ENCODE results near the gene GPATCH8. TPM values are rescaled to one million over a fixed set of nuclear protein-coding genes. Genes with fewer than 3 reads are reported as not detected.

Gene GPATCH8
- total RNA-seq, result 7.6 and 22.1 TPM in 2 replicates

GRCh38 chr17:44503147-44504029 lies at the start of gene GPATCH8:
TSS of gene GPATCH8 (minus strand) at chr17:44503406. CDS start at chr17:44503370, 36 bp downstream.

GRCh38 chr17:44389281-44389680 lies 113.9 kb downstream of the GPATCH8 start, which contains the start of gene ITGA2B:
TSS of gene ITGA2B (minus strand) at chr17:44389649. CDS start at chr17:44389473, 176 bp downstream.

GRCh38 chr17:44363613-44364159 lies 139.5 kb downstream of the GPATCH8 start, which contains the start of gene FAM171A2:
TSS of gene FAM171A2 (minus strand) at chr17:44363853. CDS start at chr17:44363714, 139 bp downstream.

Other genes starting within 250 kb of the GPATCH8 start
- not detected in 2 replicates for gene SLC4A1, start 235.3 kb downstream of the GPATCH8 start, total RNA-seq
- gene RUNDC3A, start 194.8 kb downstream of the GPATCH8 start, total RNA-seq, result 0.25 and 0.32 TPM in 2 replicates
- 49.1 and 86.8 TPM in 2 replicates for gene SLC25A39, start 178.6 kb downstream of the GPATCH8 start, total RNA-seq
- gene GRN, start 158.1 kb downstream of the GPATCH8 start, total RNA-seq, result 484 and 834 TPM in 2 replicates
- gene FAM171A2, start 139.6 kb downstream of the GPATCH8 start, total RNA-seq, result 3.5 and 3.6 TPM in 2 replicates
- under 0.01 and 0.76 TPM in 2 replicates for gene ITGA2B, start 113.8 kb downstream of the GPATCH8 start, total RNA-seq
- gene FZD2, start 54.1 kb upstream of the GPATCH8 start, total RNA-seq, result 0.16 and 0.88 TPM in 2 replicates
- gene MEIOC, start 153.1 kb upstream of the GPATCH8 start, total RNA-seq, result under 0.01 TPM in 1 of 2 replicates, not detected in the other
- gene CCDC43, start 186.4 kb upstream of the GPATCH8 start, total RNA-seq, result 29.1 and 39.0 TPM in 2 replicates
- 4.5 and 5.8 TPM in 2 replicates for gene DBF4B, start 205.3 kb upstream of the GPATCH8 start, total RNA-seq